Stomach smooth muscle (tissue), 2 donors: ENCODE data around the gene UPP2.

Source experiments
- H3K27ac ChIP-seq: one replicate; pipeline ENCODE4 v1.7.0; 2013; ENCODE audit warnings: mild to moderate bottlenecking, low read length, inconsistent platforms
- H3K27me3 ChIP-seq, 2 donors: one replicate each; pipeline ENCODE4 v1.7.0; 2013; ENCODE audit warnings: low read length in 2 of 2; ENCODE audit not compliant: insufficient read depth in 2 of 2, control insufficient read depth in 1 of 2
- H3K36me3 ChIP-seq, 2 donors: one replicate each; pipeline ENCODE4 v1.7.0; 2013; ENCODE audit warnings: low read length in 2 of 2; ENCODE audit not compliant: control insufficient read depth in 2 of 2, insufficient read depth in 2 of 2
- H3K4me1 ChIP-seq: one replicate; pipeline ENCODE4 v1.7.0; 2013; ENCODE audit warnings: low read length; ENCODE audit not compliant: control insufficient read depth, insufficient read depth
- H3K4me3 ChIP-seq, 2 donors: one replicate each; pipeline ENCODE4 v1.7.0; 2013; ENCODE audit warnings: low read length in 2 of 2
- H3K9ac ChIP-seq, 2 donors: one replicate each; pipeline ENCODE4 v1.7.0; 2013; ENCODE audit warnings: low read length in 2 of 2, mild to moderate bottlenecking in 1 of 2
- H3K9me3 ChIP-seq, 2 donors: one replicate each; pipeline ENCODE4 v1.7.0; 2013; ENCODE audit warnings: low read length in 2 of 2; ENCODE audit not compliant: control insufficient read depth in 2 of 2
- donor health status: healthy.
- donor health status: Pancreatic carcinoma.

Gene UPP2

GRCh38 chr2:158088093-158088492 lies 13.6 kb upstream of the UPP2 start:
- no peak overlapping the region for H3K27ac ChIP-seq
- no peak overlapping the region for H3K4me3 ChIP-seq
- H3K9me3 ChIP-seq: peaks cover 0 to 6% of the 10 kb centered on the region in 2 donors
- no peaks in the 10 kb centered on the region for H3K4me1 ChIP-seq
- H3K9ac ChIP-seq: no peak overlapping the region
- no peaks in the 10 kb centered on the region for H3K36me3 ChIP-seq
- H3K27me3 ChIP-seq: no peaks in the 10 kb centered on the region

- Histone ChIP-seq H3K27ac (no peak overlapping the region), H3K9me3 (peaks cover 0 to 6% of the 10 kb centered on the region in 2 donors), H3K36me3 (no peaks in the 10 kb centered on the region), H3K9ac (no peak overlapping the region), H3K27me3 (no peaks in the 10 kb centered on the region), H3K4me1 (no peaks in the 10 kb centered on the region), H3K4me3 (no peak overlapping the region)
Measured at GRCh38 chr2:158089322-158089721, 12.4 kb upstream of the UPP2 start.

GRCh38 chr2:158091647-158092046 lies 10.0 kb upstream of the UPP2 start:
- Histone ChIP-seq H3K36me3 (no peaks in the 10 kb centered on the region), H3K9me3 (peaks cover 0 to 6% of the 10 kb centered on the region in 2 donors), H3K9ac (no peak overlapping the region), H3K4me1 (no peaks in the 10 kb centered on the region), H3K4me3 (no peak overlapping the region), H3K27me3 (no peaks in the 10 kb centered on the region), H3K27ac (no peak overlapping the region)

- Histone ChIP-seq H3K4me3 (no peak overlapping the region), H3K4me1 (no peaks in the 10 kb centered on the region), H3K27ac (no peak overlapping the region), H3K36me3 (no peaks in the 10 kb centered on the region), H3K9ac (no peak overlapping the region), H3K9me3 (no peaks in the 10 kb centered on the region), H3K27me3 (no peaks in the 10 kb centered on the region)
Measured at GRCh38 chr2:158094487-158095092, 7.1 kb upstream of the UPP2 start.

GRCh38 chr2:158095269-158095668 lies 6.4 kb upstream of the UPP2 start:
- no peaks in the 10 kb centered on the region for H3K36me3 ChIP-seq

GRCh38 chr2:158095912-158096311 lies 5.8 kb upstream of the UPP2 start:
- H3K27ac ChIP-seq: no peak overlapping the region
- H3K27me3 ChIP-seq: no peaks in the 10 kb centered on the region
- H3K4me3 ChIP-seq: no peak overlapping the region
- H3K9me3 ChIP-seq: no peaks in the 10 kb centered on the region
- no peak overlapping the region for H3K9ac ChIP-seq
- H3K36me3 ChIP-seq: no peaks in the 10 kb centered on the region
- H3K4me1 ChIP-seq: no peaks in the 10 kb centered on the region

More at GRCh38 chr2:158095269-158095668, 6.4 kb upstream of the UPP2 start:
- no peak overlapping the region for H3K27ac ChIP-seq
- no peak overlapping the region for H3K4me3 ChIP-seq
- H3K4me1 ChIP-seq: no peaks in the 10 kb centered on the region
- no peak overlapping the region for H3K9ac ChIP-seq
- no peaks in the 10 kb centered on the region for H3K9me3 ChIP-seq
- H3K27me3 ChIP-seq: no peaks in the 10 kb centered on the region

GRCh38 chr2:158097481-158097880 lies 4.2 kb upstream of the UPP2 start:
- Histone ChIP-seq H3K27me3 (no peaks in the 10 kb centered on the region), H3K9me3 (no peaks in the 10 kb centered on the region), H3K4me1 (no peaks in the 10 kb centered on the region), H3K4me3 (no peak overlapping the region), H3K27ac (no peak overlapping the region), H3K36me3 (no peaks in the 10 kb centered on the region), H3K9ac (no peak overlapping the region)

- H3K27me3 ChIP-seq: no peaks in the 10 kb centered on the region
Measured at GRCh38 chr2:158098178-158098577, 3.5 kb upstream of the UPP2 start.

GRCh38 chr2:158099716-158100115 lies 2.0 kb upstream of the UPP2 start:
- H3K27me3 ChIP-seq: no peaks in the 10 kb centered on the region
- no peaks in the 10 kb centered on the region for H3K36me3 ChIP-seq
- H3K4me1 ChIP-seq: no peaks in the 10 kb centered on the region
- H3K4me3 ChIP-seq: no peak overlapping the region
- H3K9ac ChIP-seq: no peak overlapping the region
- no peaks in the 10 kb centered on the region for H3K9me3 ChIP-seq
- H3K27ac ChIP-seq: no peak overlapping the region

More at GRCh38 chr2:158098178-158098577, 3.5 kb upstream of the UPP2 start:
- Histone ChIP-seq H3K36me3 (no peaks in the 10 kb centered on the region), H3K9ac (no peak overlapping the region), H3K27ac (no peak overlapping the region), H3K4me3 (no peak overlapping the region), H3K9me3 (no peaks in the 10 kb centered on the region), H3K4me1 (no peaks in the 10 kb centered on the region)

GRCh38 chr2:158100411-158100810 lies 1.3 kb upstream of the UPP2 start:
- H3K36me3 ChIP-seq: no peaks in the 10 kb centered on the region
- H3K9me3 ChIP-seq: no peaks in the 10 kb centered on the region
- H3K27me3 ChIP-seq: no peaks in the 10 kb centered on the region
- no peak overlapping the region for H3K27ac ChIP-seq
- H3K4me3 ChIP-seq: no peak overlapping the region
- no peaks in the 10 kb centered on the region for H3K4me1 ChIP-seq
- no peak overlapping the region for H3K9ac ChIP-seq

GRCh38 chr2:158102446-158102845 lies 770 bp downstream of the UPP2 start:
- H3K4me3 ChIP-seq: no peak overlapping the region
- H3K9me3 ChIP-seq: no peaks in the 10 kb centered on the region
- H3K9ac ChIP-seq: no peak overlapping the region
- no peaks in the 10 kb centered on the region for H3K36me3 ChIP-seq
- no peaks in the 10 kb centered on the region for H3K4me1 ChIP-seq
- no peak overlapping the region for H3K27ac ChIP-seq
- no peaks in the 10 kb centered on the region for H3K27me3 ChIP-seq
